Islet of Langerhans (tissue), 1 donor: Measurements from ENCODE around the gene FIGLA.
"Not testable (repeated sequence)": the region's sequence is repeated elsewhere in the genome, so short reads cannot be mapped to it uniquely, and the experiment has no call there.

Source experiments
- FAIRE-seq: peaks from one replicate; lab custom pipeline; 2011; peaks lifted over from hg19 to GRCh38; lab: Jason Lieb, UNC

FIGLA gene

GRCh38 chr2:70743677-70744076 lies 46.8 kb downstream of the FIGLA start:
- FAIRE-seq: no peak

GRCh38 chr2:70743068-70743467 lies 47.4 kb downstream of the FIGLA start:
- FAIRE-seq: no peak

GRCh38 chr2:70739492-70739891 lies 51.0 kb downstream of the FIGLA start:
- not testable (repeated sequence) for FAIRE-seq

- FAIRE-seq: no peak
Observed at GRCh38 chr2:70738159-70738558, 52.3 kb downstream of the FIGLA start.

- no peak for FAIRE-seq
Observed at GRCh38 chr2:70735071-70735470, 55.4 kb downstream of the FIGLA start.

- no peak for FAIRE-seq
Observed at GRCh38 chr2:70733646-70734180, 56.7 kb downstream of the FIGLA start.

- no peak for FAIRE-seq
Observed at GRCh38 chr2:70732766-70733645, 57.4 kb downstream of the FIGLA start.

GRCh38 chr2:70730730-70731129 lies 59.7 kb downstream of the FIGLA start:
- no peak for FAIRE-seq

GRCh38 chr2:70729647-70730046 lies 60.8 kb downstream of the FIGLA start:
- FAIRE-seq: no peak

GRCh38 chr2:70728128-70728527 lies 62.3 kb downstream of the FIGLA start:
- no peak for FAIRE-seq
